HG03045 (cell line): ENCODE measurements around the gene TMEM171.

Source experiments
- ATAC-seq: cut with Tn5 transposase; IDR thresholded peaks from one replicate; pipeline ENCODE4 v1.9.1; 2021; ENCODE audit warnings: mild to moderate bottlenecking, moderate library complexity; ENCODE audit not compliant: unreplicated experiment

Gene TMEM171

DNA sequence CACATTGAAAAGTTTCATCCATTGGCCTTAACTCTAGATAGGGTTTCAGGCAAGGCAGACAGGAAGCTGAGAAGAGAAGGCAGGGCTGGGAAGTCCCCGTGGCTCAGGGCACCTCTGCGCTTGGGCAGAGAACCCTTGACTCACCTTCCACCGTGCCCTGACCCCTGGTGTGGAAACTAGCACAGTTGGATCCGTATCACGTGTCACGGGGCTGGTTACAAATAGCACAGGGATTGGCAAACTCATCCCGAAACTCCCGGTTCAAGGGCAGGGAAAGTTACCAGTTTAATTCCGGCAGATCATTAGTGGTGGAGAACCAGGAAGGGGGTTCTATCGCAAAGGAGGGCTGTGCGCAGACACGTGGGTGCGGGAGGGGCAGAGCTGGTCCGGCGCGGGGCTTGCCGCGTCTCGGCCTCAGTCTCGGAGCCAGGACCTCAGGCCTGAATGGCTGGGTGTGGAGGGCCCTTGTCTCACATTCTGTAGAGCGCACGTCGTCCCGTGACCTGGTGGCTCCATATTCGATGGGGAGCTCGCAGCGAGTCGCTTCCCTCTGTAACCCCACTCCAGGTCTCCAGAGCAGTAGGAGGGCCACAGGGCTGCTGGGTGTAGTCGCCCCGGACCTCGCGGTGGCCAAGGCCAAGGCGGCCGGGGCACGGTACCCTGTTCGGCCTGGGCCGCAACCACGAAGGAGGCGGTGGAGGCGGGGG lies 771 bp upstream of the TMEM171 start:
- ATAC-seq, result no peak

DNA sequence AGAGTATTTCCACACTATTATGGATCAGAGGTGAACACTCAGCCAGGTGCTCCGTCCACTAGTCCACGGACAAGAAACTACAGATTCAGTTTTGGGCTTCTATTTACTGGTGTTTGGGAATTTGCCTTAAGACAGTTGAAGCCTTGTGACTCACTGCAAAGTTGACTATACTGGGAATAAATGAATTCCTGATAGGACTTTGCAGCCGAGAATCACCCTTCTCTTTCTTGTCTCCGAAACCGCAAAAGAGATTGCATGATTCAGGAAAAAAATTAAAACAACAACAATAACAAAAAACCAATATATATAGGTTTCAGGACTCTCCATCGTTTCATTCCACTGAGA lies 716 bp downstream of the TMEM171 start:
- ATAC-seq, result no peak

DNA sequence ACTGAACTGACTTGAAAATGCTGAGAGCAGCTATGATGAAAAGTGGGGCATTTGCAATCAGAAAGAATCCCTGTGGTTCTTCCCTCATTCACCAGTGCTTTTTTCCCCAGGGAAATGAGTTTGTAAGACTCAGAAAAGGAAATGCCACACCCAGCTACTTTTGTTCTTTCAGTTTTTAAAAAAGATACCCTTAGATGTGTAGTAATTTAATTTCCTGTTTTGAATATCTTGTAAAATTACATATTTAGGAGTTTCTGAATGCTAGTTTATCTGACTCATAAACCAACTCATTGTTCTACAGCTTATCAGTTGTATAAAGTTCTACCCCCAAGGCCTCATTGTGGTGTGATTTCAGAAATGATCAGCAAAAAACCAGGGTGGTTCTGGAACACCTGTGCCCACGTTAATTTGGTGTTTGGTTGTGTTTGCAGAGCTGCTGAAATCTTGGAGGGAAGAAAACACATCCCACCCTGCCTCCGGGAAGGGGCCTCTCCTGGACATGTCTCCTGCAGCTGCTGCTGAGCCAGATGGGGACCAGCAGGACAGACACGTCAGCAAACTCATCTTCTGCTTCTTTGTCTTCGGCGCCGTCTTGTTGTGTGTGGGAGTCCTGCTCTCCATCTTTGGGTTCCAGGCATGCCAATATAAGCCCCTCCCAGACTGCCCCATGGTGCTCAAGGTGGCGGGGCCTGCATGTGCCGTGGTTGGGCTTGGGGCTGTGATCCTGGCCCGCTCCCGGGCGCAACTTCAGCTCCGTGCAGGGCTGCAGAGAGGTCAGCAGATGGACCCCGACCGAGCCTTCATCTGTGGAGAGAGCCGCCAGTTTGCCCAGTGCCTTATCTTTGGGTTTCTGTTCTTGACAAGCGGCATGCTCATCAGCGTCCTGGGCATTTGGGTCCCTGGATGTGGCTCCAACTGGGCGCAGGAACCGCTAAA lies 2.8 kb downstream of the TMEM171 start:
- no peak for ATAC-seq

DNA sequence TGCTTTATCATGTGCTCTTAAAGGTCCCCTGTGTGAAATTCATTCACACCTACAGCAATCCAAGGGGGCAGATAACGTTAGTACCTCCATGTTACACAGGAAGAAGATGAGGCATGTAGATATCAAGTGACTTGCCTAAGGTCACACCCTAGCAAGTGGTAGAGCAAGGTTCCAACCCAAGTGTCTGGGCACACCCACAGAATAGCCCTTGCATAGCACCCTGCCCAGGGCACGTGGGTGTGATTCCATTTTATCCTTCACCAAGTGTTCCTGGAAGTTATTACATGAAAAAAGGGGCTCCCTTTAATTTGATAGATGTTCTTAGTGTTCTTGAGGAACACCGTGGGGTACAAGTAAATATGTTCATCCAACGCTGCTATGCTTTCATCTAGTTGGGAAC lies 4.9 kb downstream of the TMEM171 start:
- ATAC-seq, result no peak

DNA sequence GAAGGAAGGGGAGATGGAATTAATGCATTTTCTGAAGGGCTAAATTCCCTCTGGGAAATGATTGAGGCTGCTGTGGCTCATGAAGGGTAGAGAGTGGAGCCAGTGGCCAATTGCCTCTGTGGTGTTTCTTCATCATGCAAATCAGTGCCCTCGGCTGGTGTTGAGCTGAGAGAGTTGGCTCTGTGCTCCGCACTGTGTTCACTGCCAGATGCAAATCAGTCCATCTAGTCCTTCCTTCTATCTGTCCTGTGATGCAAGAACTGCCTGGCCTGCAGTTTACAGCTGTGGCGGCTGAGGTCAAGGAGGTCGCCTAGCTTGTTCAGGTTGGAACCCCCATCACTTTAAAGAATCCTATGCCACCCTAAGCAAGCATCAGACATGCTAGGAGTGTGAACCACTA lies 6.0 kb downstream of the TMEM171 start:
- no peak for ATAC-seq

DNA sequence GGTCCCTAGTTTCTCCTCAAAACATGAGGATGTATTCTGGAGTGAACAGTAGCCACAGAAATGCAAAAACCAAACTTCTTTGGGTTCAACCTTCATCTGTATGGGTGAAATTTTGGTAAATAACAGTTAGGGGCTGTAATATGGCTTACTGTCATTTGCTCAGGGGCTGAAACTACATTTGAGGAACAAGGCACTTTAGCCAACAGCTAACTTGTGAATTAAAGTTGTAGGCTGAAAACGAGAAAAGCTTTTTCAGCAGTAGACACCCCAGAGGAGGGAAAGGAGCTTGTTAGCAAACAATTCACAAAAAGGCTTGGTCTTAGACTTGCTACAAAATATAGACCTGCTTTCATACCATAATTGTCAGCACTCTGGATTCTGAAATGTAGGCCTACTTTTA lies 6.6 kb downstream of the TMEM171 start:
- no peak for ATAC-seq

DNA sequence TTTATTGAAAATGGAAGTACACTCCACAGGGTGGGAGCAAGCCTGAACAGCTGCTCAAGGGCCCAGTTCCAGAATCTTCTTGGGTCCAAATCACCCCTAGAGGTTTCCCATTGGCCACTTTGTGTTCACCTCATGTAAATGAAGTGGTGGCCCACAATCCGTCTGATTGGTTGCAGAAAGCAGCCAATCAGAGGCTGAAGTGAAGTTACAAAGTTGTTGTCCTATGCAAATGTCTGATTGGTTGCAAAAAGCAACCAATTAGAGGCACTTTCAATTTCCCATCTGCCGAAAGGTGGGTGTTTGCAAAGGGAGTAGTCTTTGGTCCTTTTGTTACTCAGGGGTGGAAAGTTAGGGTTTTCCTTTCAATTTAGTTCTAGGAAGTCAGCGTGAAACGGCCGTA lies 8.8 kb downstream of the TMEM171 start:
- no peak for ATAC-seq

DNA sequence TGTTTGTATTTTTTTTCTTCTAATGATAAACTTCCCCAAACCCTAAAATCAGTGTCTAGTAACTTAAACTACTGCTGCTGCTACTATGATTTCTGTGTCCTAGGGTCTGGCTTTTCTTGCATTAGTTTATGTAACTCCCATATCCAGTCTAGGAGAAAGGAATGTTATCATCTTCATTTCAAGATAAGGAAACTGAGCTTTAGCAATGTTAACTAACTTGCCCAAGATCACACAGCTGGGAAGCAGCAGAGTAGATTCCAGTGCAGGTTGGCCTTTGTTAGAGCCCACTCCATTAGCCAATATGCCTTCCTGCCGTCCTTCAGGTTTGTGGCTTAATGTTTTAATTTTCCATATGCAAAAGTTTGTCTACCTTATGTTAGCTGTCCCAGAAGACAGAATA lies 10.4 kb downstream of the TMEM171 start:
- no peak for ATAC-seq

DNA sequence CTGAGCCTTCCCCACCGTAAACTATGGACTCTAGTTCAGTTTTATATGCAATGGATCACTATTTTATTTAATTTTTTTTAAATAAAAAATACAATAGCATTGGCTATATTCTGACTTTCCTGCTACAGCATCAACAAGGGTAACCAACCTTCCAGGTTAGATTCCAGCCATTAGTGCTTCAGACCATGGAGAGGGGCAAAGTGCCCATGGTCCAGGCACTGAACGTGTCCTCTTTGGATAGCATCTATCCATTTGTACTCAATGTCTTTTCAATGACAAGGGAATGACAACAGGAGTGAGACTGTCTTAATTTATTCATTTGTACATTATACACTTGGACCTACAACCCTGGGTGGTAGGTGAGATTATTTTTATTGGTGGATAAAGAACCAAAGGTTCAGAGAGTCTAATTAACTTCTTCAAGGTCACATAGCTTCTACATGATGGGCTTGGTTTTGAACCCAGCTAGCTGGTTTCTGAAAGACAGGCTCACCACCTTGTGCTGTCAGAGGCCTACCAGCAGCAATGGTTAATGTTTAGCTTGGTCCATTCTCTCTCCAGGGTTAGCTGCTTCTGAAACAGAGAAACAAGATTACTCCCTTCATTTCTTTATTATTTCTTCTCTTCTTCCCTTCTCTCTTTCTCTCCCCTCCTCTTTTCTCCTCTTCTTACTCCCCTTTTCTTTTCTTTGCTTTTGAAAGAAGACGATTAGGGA lies 11.5 kb downstream of the TMEM171 start:
- ATAC-seq, result no peak

DNA sequence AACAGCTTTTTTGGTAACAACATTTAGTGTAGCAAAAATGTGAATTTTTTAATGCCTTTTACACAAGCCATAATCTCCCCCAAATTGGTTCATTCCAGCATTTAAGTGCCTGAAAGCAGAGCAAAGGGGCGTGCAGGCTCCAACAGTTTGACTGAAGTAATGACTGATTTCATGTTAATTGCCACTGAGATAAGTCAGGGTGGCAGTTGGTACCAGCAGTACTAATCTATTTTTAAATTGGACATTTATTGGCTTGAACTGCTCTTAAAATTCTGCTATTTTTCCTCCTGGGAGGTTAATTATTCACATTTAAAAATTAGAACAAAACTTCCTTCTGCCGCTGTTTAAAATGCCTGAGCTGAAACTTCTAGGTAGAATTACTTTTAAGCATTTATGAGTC lies 12.4 kb downstream of the TMEM171 start:
- ATAC-seq, result no peak

DNA sequence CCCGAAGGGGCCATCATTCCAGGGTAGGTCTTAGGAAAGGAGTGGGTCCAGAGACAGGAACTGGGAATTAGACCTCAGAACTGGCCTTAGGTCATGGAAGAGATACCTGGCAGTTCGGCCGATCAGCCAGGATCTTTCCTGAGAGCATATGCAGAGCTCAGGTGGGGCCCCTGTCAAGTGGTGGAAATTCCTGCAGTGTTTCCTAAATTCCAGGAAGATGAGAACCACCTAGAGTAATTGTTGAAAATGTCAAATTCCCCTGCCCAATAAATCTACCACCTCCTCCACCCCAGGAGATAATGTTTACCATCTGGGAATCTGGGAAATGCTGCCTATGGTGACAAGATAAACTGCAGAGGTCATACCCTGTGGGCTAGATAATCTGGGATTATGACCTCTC lies 14.6 kb downstream of the TMEM171 start:
- no peak for ATAC-seq

DNA sequence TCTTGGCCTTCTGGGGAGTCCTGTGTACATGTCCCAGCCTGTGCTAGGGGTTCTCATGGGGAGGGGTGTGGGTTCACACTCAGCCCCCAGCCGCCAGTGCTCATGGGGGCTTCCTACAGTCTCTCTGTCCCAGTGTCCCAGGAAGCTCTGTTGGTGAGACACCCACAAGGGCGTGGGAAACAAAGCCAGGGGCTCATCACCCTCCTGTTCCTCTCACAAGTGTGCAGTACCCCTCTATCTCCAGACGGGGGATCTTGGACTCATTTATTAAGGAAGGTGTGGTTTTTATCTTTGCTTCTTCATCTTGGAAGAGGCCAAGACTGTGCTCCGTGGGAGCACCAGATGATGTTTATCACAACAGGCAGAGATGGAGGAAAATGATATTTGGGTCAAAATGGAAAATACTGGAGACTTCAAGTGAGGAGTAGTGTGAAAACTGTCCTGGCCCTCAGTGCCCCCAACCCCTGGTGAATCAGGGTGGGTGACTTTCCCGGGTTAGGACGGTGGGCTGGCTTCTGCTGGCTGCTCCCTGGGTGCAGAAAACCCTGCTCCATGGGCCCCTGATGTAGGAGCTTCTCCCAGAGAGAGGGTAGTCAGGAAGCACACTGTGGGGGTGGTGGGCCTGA lies 15.2 kb downstream of the TMEM171 start:
- no peak for ATAC-seq

DNA sequence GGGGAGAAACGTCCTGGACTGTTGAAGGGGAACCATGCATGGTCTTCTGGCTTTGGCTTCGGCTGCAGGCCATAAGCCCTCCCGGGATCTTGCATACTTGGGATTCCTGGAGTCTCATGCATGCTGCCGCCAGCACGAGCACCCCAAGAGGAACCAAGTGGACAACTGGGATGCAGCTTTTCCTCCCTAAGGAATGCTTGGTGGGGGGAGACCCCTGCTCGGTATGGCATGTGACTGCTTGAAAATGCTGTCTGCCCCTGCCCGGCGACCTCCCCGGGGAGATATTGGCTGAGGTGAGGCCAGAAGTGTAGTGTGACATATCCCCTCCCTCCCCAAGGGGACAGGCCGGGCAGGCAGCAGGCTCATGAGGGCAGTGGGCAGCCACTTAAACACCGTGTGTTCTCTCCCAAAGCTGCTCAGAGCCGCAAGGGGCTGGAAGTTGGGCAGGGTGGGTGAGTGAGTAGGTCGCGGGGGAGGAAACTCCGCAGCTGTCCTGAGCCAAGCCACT lies 15.7 kb downstream of the TMEM171 start:
- no peak for ATAC-seq

DNA sequence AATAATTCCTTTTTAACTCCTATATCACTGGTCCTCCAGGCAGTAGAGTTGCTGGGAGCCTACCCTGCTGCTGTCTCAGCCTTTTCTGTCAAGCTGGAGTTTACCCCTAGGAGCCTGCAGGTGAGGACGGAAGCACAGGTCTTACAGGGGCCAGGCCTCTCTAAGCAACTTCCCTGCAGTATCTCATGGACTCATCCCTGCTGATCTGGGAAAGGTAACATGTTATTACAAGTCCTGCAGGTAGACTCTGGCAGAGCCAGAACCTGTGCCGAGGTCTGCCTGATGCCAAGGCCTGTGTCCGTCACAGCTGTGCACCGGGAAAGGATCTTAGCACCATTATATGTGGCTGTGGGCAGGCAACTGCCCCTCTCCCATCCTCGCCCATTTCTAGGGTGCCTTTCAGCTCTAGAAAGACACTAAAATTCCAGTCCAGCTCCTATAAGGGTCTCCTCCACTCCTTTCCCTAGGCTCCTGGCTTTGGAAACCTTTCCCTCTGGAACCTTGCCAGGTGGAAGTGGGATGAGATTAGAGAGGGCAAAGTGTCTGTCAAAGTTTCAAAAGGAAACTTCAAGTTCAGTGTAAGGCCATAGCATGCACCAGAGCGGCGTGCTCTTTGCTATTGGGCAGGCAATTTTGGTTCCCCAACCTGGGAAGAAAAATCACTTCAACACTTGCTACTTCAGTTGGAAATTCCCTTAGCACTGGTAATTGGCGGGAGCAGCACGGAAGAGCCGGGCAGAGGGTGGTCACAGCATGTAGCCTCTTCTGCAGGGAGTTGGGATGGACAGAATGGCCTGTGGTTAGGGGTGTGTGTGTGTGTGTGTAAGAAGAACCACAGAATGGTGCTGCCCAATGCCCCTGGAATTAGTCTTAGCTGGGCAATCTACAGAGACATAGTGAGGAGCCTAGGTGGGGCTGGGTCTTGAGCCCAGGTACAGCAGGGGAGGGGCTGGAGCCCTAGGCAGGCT lies 17.5 kb downstream of the TMEM171 start:
- no peak for ATAC-seq

DNA sequence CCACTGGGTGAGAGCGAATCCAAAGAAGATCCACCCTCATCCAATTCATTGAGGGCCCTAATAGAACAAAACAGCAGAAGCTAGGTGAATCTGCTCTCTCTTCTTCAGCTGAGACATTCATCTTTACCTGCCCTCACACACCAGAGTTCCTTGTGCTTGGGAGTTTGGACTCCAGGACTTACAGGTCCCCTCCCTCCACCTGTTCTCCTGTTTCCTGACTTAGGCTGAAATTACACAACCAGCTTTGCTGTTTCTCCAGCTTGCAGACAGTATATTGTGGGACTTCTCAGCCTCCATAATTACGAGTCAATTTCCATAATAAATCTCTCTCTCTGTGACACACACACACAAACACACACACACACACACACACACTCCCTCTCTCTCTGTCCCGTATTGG lies 19.1 kb downstream of the TMEM171 start:
- ATAC-seq, result no peak

DNA sequence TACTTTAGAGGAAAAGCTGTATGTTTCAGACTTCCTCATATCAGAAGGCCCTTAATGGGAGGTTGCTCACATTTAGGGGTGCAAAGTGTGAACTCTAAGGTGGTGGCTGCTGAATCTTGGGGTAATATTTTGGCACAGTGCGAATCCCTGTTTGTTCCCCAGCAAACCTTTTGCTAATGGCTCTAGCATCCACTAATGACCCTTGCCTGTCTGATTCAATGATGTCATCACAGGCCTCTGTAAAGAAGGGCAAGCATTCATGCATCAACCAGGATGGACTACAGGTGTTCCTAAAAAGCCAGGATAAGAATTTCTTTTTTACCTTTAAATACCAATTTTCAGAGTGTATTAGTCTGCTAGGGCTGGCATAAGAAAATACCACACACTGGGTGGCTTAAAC lies 20.4 kb downstream of the TMEM171 start:
- ATAC-seq, result no peak

DNA sequence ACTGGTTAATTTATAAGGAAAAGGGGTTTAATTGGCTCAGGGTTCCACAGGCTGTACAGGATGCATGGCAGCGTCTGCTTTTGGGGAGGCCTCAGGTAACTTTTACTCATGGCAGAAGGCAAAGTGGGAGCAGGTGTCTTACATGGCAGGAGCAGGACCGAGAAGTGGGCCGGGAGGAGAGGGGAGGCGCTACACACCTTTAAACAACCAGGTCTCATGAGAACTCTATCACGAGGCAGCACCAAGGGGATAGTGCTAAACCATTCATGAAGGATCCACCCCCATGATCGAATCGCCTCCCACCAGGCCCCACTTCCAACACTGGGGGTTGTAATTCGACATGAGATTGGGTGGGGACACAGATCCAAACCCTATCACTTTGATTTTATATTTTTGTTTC lies 21.7 kb downstream of the TMEM171 start:
- ATAC-seq, result no peak

DNA sequence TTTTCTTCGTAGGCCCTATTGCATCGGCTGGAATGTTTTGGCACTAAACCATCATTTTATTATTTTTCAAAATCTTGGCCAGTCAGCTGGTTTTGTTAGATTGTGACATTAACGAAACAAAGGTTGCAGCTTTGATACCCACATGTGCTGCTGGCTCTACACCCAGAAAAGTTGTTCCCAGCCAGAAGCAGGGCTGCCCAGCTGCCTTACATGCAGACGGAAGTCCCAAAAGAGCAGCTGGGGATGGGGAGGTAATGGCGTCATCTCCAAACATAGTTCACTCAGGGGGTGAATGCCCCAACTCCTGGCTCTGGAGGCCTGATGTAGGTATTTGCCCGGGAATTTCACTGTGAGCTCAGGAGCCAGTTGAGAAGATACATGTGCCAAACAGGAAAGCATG lies 23.3 kb downstream of the TMEM171 start:
- no peak for ATAC-seq

DNA sequence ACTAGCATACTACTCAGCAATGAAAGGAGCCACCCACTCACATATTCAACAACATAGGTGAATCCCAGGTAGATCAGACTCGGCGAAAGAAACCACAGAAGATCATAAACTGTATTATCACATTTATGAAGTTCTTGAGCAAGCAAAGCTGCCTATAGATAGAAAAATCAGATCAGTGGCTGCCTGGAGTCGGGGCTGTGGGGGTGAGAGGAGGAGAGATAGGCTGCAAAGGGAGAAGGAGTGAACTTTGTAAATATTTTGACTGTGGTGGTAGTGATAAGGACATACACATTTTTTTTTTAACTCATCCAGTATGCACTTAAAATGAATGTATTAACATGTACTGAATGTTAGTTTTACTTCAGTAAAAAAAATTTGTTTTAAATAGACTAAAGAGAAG lies 29.2 kb downstream of the TMEM171 start:
- no peak for ATAC-seq

DNA sequence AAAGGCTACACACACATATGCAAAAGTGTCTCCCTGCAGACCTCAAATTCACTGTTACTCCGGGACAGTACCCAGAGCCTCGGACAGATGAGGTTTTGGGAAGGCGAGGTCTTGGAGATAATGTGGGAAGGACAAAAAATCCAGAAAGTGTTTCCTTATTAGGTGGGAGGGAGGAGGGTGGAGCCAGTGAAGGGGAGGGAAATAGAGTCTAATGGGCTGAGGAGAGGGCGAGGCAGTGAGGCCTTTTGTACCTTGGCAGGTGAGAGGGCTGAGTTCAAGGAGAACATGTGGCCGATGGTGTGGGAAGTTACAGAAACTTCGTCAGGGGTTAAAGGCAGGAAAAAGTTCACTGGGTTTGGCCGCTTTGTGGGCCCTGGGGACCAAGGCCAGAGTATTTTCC lies 30.5 kb downstream of the TMEM171 start:
- ATAC-seq, result no peak
